Mesenchymal stem cell (in vitro differentiated cells and primary cell): ENCODE measurements around the gene SMG5.

Experiments
- DNase-seq: peaks from one replicate; pipeline ENCODE4 v3.0.0-alpha.2; 2013
- H2AFZ ChIP-seq: one replicate; pipeline ENCODE4 v1.6.1; 2013; ENCODE audit warnings: low read depth, mild to moderate bottlenecking, control low read depth, inconsistent platforms, low read length, moderate library complexity
- H2AK5ac ChIP-seq: 2 replicates; pipeline ENCODE4 v1.6.1; 2013; ENCODE audit warnings: low read length, moderate library complexity, mild to moderate bottlenecking, inconsistent platforms; ENCODE audit not compliant: severe bottlenecking
- H2BK120ac ChIP-seq: one replicate; pipeline ENCODE4 v1.6.1; 2013; ENCODE audit warnings: low read depth, mild to moderate bottlenecking, inconsistent platforms, low read length, moderate library complexity
- H2BK12ac ChIP-seq, 2 experiments: one replicate each; pipeline ENCODE4 v1.6.1; 2013; ENCODE audit warnings: inconsistent platforms in 2 of 2, low read length in 2 of 2, mild to moderate bottlenecking in 2 of 2, moderate library complexity in 2 of 2, control low read depth in 1 of 2
- H2BK15ac ChIP-seq: one replicate; pipeline ENCODE4 v1.6.1; 2013; ENCODE audit warnings: mild to moderate bottlenecking, low read depth, inconsistent platforms; ENCODE audit not compliant: poor library complexity, severe bottlenecking
- H2BK5ac ChIP-seq: 2 replicates; pipeline ENCODE4 v1.6.1; 2013; ENCODE audit warnings: low read depth, mild to moderate bottlenecking, low read length, control low read depth, inconsistent platforms; ENCODE audit not compliant: poor library complexity, severe bottlenecking
- H3K14ac ChIP-seq, 2 experiments: one replicate each; pipeline ENCODE4 v1.6.1; 2013; ENCODE audit warnings: inconsistent platforms in 2 of 2, low read length in 2 of 2, control low read depth in 1 of 2, mild to moderate bottlenecking in 1 of 2, moderate library complexity in 1 of 2
- H3K18ac ChIP-seq, 2 experiments: one replicate each; pipeline ENCODE4 v1.6.1; 2013; ENCODE audit warnings: inconsistent platforms in 2 of 2, low read length in 2 of 2, control low read depth in 1 of 2, low read depth in 1 of 2, mild to moderate bottlenecking in 1 of 2
- H3K23ac ChIP-seq, 2 experiments: one replicate each; pipeline ENCODE4 v1.6.1; 2013; ENCODE audit warnings: inconsistent platforms in 2 of 2, low read length in 2 of 2, mild to moderate bottlenecking in 2 of 2, moderate library complexity in 2 of 2, control low read depth in 1 of 2
- H3K27ac ChIP-seq: 2 replicates; pipeline ENCODE4 v1.5.1; 2013; ENCODE audit warnings: mild to moderate bottlenecking, moderate library complexity, low read length, control low read depth, inconsistent platforms; ENCODE audit not compliant: poor library complexity, severe bottlenecking
- H3K27me3 ChIP-seq, 2 experiments: 2 replicates each; pipeline versions ENCODE4 v1.6.1 to v1.7.0; 2013; ENCODE audit warnings: low read length in 2 of 2, mild to moderate bottlenecking in 2 of 2, moderate library complexity in 2 of 2, control low read depth in 1 of 2, inconsistent platforms in 1 of 2; ENCODE audit not compliant: control insufficient read depth in 1 of 2, insufficient read depth in 1 of 2
- H3K36me3 ChIP-seq, 2 experiments: 2 replicates each; pipeline versions ENCODE4 v1.6.1 to v1.7.0; 2013; ENCODE audit warnings: low read length in 2 of 2, control low read depth in 1 of 2, inconsistent platforms in 1 of 2, low read depth in 1 of 2, mild to moderate bottlenecking in 1 of 2; ENCODE audit not compliant: insufficient read depth in 2 of 2, control insufficient read depth in 1 of 2
- H3K4ac ChIP-seq, 2 experiments: one replicate each; pipeline ENCODE4 v1.6.1; 2013; ENCODE audit warnings: inconsistent platforms in 2 of 2, low read length in 2 of 2, mild to moderate bottlenecking in 2 of 2, moderate library complexity in 2 of 2, control low read depth in 1 of 2, low read depth in 1 of 2
- H3K4me1 ChIP-seq: 2 replicates; pipeline ENCODE4 v1.6.1; 2013; ENCODE audit warnings: low read depth, low read length, control low read depth; ENCODE audit not compliant: control insufficient read depth, insufficient read depth
- H3K4me2 ChIP-seq: 2 replicates; pipeline ENCODE4 v1.6.1; 2013; ENCODE audit warnings: low read length, mild to moderate bottlenecking, inconsistent platforms; ENCODE audit not compliant: poor library complexity, severe bottlenecking
- H3K4me3 ChIP-seq, 2 experiments: 2 replicates each; pipeline versions ENCODE4 v1.5.1 to v1.7.0; 2013; ENCODE audit warnings: low read length in 2 of 2, mild to moderate bottlenecking in 2 of 2, control low read depth in 1 of 2, low read depth in 1 of 2; ENCODE audit not compliant: insufficient read depth in 1 of 2
- H3K79me1 ChIP-seq: replicated peaks from 2 replicates; pipeline ENCODE4 v1.6.1; 2013; ENCODE audit warnings: mild to moderate bottlenecking, control low read depth, low read length, inconsistent platforms; ENCODE audit not compliant: poor library complexity, severe bottlenecking
- H3K9ac ChIP-seq: 2 replicates; pipeline ENCODE4 v1.7.0; 2013; ENCODE audit warnings: mild to moderate bottlenecking, low read length, moderate library complexity
- H3K9me3 ChIP-seq: 2 replicates; pipeline ENCODE4 v1.7.0; 2013; ENCODE audit warnings: mild to moderate bottlenecking, low read length; ENCODE audit not compliant: control insufficient read depth
- H4K8ac ChIP-seq: one replicate; pipeline ENCODE4 v1.6.1; 2013; ENCODE audit warnings: inconsistent platforms, mild to moderate bottlenecking, low read length, moderate library complexity
- H4K91ac ChIP-seq: one replicate; pipeline ENCODE4 v1.6.1; 2013; ENCODE audit warnings: mild to moderate bottlenecking, low read length, inconsistent platforms
- WGBS: methylation state at CpG from one replicate; pipeline ENCODE4 v1.1.7; 2013; ENCODE audit warnings: mixed read lengths; 5-methylcytosine and 5-hydroxymethylcytosine counted together

SMG5 gene

DNA sequence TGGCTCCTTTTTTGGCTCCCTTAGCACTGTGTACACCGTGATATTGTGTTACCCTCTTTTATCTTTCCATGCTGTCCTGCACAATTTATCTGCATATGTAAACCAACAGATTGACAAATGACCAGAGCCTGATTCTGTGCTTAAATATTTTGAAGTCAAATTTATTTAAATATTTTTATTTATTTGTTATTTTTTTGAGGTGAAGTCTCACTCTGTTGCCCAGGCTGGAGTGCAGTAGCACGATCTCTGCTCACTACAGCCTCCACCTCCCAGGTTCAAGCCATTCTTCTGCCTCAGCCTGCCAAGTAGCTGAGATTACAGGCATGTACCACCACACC lies 57.0 kb downstream of the SMG5 start:
- Histone ChIP-seq H3K27me3 (no peaks in the 10 kb centered on the region), H3K18ac (no peak overlapping the region), H4K91ac (no peak overlapping the region), H3K36me3 (peaks cover 33 to 54% of the 10 kb centered on the region in 2 experiments), H3K14ac (no peak overlapping the region), H2BK12ac (no peak overlapping the region), H2BK15ac (no peak overlapping the region), H3K4ac (no peak overlapping the region), H3K9ac (no peak overlapping the region), H2AFZ (no peak overlapping the region), H3K9me3 (no peaks in the 10 kb centered on the region), H2BK5ac (no peak overlapping the region), H3K4me2 (no peak overlapping the region), H3K23ac (no peak overlapping the region), H3K79me1 (peaks cover 14% of the 10 kb centered on the region), H3K4me3 (no peak overlapping the region), H2BK120ac (no peak overlapping the region), H3K4me1 (peaks cover 16% of the 10 kb centered on the region), H4K8ac (no peak overlapping the region), H2AK5ac (no peak overlapping the region), H3K27ac (no peak overlapping the region)
- no peak for DNase-seq
- WGBS = no CpG with 5 or more reads among the region's 2 CpGs

DNA sequence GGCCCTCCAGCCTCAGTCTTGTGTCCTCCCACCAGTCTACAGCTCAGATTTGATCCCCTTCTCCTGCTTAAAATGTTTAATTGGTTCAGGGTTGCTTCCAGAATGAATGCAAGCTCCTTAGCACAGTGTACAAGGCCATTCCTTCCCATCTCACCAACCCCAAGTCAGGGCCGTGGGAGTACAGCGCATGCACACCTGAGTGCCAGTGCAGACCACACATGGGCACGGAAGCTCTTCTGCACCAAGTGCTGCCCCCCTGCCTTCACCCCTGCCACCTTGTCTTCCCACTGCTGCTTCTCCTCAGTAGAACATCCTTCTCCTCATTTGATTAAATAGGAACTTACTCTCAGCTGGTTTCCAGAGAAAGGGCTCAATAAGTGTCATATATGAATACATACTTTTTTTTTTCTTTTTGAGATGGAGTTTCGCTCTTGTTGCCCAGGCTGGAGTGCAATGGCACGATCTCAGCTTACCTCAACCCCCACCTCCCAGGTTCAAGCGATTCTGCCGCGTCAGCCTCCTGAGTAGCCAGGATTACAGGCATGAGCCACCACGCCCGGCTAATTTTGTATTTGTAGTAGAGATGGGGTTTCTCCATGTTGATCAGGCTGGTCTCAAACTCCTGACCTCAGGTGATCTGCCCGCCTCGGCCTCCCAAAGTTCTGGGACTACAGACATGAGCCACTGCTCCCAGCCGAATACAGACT lies 60.5 kb downstream of the SMG5 start:
- H2BK120ac ChIP-seq = no peak overlapping the region
- peak overlapping the region; percentile 41 for H2AK5ac ChIP-seq
- H3K27ac ChIP-seq = no peak overlapping the region
- no peak overlapping the region for H3K4ac ChIP-seq
- no peak overlapping the region for H3K18ac ChIP-seq
- no peak overlapping the region for H2AFZ ChIP-seq
- H3K9ac ChIP-seq = no peak overlapping the region
- H3K23ac ChIP-seq = no peak overlapping the region
- H3K27me3 ChIP-seq = no peaks in the 10 kb centered on the region
- H3K4me2 ChIP-seq = no peak overlapping the region
- no peak overlapping the region for H2BK15ac ChIP-seq
- no peak overlapping the region for H2BK5ac ChIP-seq
- H3K4me1 ChIP-seq = peaks cover 18% of the 10 kb centered on the region
- WGBS = over 99% methylated on average over 11 of the region's 13 CpGs
- peaks cover 23% of the 10 kb centered on the region for H3K79me1 ChIP-seq
- peaks cover 25 to 43% of the 10 kb centered on the region in 2 experiments for H3K36me3 ChIP-seq
- no peak overlapping the region for H3K4me3 ChIP-seq
- H3K9me3 ChIP-seq = no peaks in the 10 kb centered on the region
- H4K8ac ChIP-seq = no peak overlapping the region
- no peak overlapping the region for H3K14ac ChIP-seq
- no peak for DNase-seq
- H4K91ac ChIP-seq = no peak overlapping the region
- H2BK12ac ChIP-seq = no peak overlapping the region

DNA sequence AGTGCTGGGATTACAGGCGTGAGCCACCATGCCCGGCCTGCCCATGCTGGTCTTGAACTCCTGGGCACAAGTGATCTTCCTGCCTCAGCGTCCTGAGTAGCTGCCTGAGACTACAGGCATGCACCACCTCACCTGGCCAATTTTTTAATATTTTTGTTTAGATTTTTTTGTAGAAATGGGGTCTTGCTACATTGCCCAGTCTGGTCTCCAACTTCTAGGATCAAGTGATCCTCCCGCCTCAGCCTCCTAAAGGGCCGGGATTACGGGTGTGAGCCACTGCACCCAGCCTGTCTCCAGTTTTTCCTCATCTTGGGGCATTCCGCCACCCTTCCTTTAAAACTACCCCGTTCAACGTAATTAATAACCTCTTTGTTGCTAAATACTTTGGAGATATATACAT lies 62.4 kb downstream of the SMG5 start:
- Histone ChIP-seq H2BK15ac (no peak overlapping the region), H3K18ac (no peak overlapping the region), H3K27ac (no peak overlapping the region), H3K14ac (no peak overlapping the region), H2BK120ac (no peak overlapping the region), H3K4ac (no peak overlapping the region), H2BK12ac (no peak overlapping the region), H3K79me1 (peaks cover 18% of the 10 kb centered on the region), H3K27me3 (no peaks in the 10 kb centered on the region), H3K4me2 (no peak overlapping the region), H4K91ac (no peak overlapping the region), H3K9me3 (no peaks in the 10 kb centered on the region), H3K36me3 (peaks cover 22 to 34% of the 10 kb centered on the region in 2 experiments), H2AFZ (no peak overlapping the region), H3K9ac (no peak overlapping the region), H4K8ac (no peak overlapping the region), H3K4me3 (no peak overlapping the region), H3K4me1 (peaks cover 18% of the 10 kb centered on the region), H2BK5ac (no peak overlapping the region), H2AK5ac (no peak overlapping the region), H3K23ac (no peak overlapping the region)
- DNase-seq = no peak
- 93% methylated on average over 5 of the region's 9 CpGs for WGBS

DNA sequence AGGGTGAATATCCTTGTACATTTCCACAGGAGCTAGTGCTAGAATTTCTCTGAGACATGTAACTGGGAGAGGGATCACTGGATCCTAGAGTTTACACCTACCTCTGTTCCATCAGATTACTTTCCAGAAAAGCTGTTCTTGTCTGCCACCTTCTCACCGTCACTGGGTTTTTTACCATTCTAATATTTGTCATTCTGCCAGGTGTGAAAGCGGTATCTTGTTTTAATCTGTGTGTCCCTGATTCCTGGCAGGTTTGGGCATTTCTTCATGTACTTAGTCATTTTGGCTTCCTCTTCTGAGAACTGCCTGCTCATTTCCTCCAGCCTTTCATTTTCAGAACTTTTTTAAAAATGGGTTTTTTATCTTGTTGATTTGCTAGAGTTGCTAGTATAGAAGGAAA lies 64.8 kb downstream of the SMG5 start:
- Histone ChIP-seq H3K14ac (no peak overlapping the region), H3K4ac (no peak overlapping the region), H2BK120ac (no peak overlapping the region), H2AK5ac (peak overlapping the region; percentile 67), H3K18ac (no peak overlapping the region), H2BK12ac (no peak overlapping the region), H3K79me1 (peaks cover 22% of the 10 kb centered on the region), H3K23ac (no peak overlapping the region), H4K8ac (no peak overlapping the region), H3K4me3 (peak overlapping the region in 1 of 2 experiments; percentile 51), H3K27ac (no peak overlapping the region), H3K9me3 (no peaks in the 10 kb centered on the region), H2BK5ac (no peak overlapping the region), H3K4me1 (peaks cover 16% of the 10 kb centered on the region), H4K91ac (no peak overlapping the region), H2BK15ac (no peak overlapping the region), H3K36me3 (peaks cover 19 to 23% of the 10 kb centered on the region in 2 experiments), H3K9ac (peak overlapping the region; percentile 70), H2AFZ (no peak overlapping the region), H3K27me3 (no peaks in the 10 kb centered on the region), H3K4me2 (no peak overlapping the region)
- 100% methylated on average over 2 of the region's 2 CpGs for WGBS
- DNase-seq = no peak
